Measurements from ENCODE around the gene SLC39A12.

Gene SLC39A12

GRCh38 chr10:18020523-18020922 lies 68.8 kb downstream of the SLC39A12 start:
- no peak for TF ChIP-seq SUZ12 (IDR thresholded peaks at IDR 0.05; ENCODE audit: extremely low read depth, insufficient read depth, insufficient read length)
- no peak for TF ChIP-seq YY1 (IDR thresholded peaks at IDR 0.05; ENCODE audit: insufficient read depth, insufficient read length)
- TF ChIP-seq ZNF274 (IDR thresholded peaks at IDR 0.05; ENCODE audit: low read depth, low read length): no peak
- H3K36me3 ChIP-seq (ENCODE audit: insufficient read depth, insufficient read length, low read length): no peaks in the 10 kb centered on the region
- no peaks in the 10 kb centered on the region for H3K27me3 ChIP-seq (ENCODE audit: insufficient read depth, insufficient read length)
- peaks cover 1% of the 10 kb centered on the region for H3K4me1 ChIP-seq (ENCODE audit: insufficient read depth, insufficient read length)
- H3K4me3 ChIP-seq (ENCODE audit: insufficient read length, low read depth): no peak overlapping the region
- DNase-seq (ENCODE audit: low read depth, low spot score): no peak
- H3K9me3 ChIP-seq (ENCODE audit: insufficient read depth, low read length): peaks cover 17% of the 10 kb centered on the region; the same call in 1 of the 2 replicates
- H3K9ac ChIP-seq (ENCODE audit: insufficient read length, low read depth): no peak overlapping the region

- TF ChIP-seq ZNF274 (IDR thresholded peaks at IDR 0.05; ENCODE audit: low read depth, low read length) (no peak), SUZ12 (IDR thresholded peaks at IDR 0.05; ENCODE audit: extremely low read depth, insufficient read depth, insufficient read length) (no peak), YY1 (IDR thresholded peaks at IDR 0.05; ENCODE audit: insufficient read depth, insufficient read length) (no peak)
- no peaks in the 10 kb centered on the region for H3K27me3 ChIP-seq (ENCODE audit: insufficient read depth, insufficient read length)
- H3K9ac ChIP-seq (ENCODE audit: insufficient read length, low read depth): no peak overlapping the region
- H3K4me1 ChIP-seq (ENCODE audit: insufficient read depth, insufficient read length): peaks cover 1% of the 10 kb centered on the region
- H3K36me3 ChIP-seq (ENCODE audit: insufficient read depth, insufficient read length, low read length): no peaks in the 10 kb centered on the region
- H3K9me3 ChIP-seq (ENCODE audit: insufficient read depth, low read length): peaks cover 17% of the 10 kb centered on the region; the same call in 1 of the 2 replicates
- DNase-seq (ENCODE audit: low read depth, low spot score): no peak
- H3K4me3 ChIP-seq (ENCODE audit: insufficient read length, low read depth): no peak overlapping the region
These were observed 70.2 kb downstream of the SLC39A12 start for GRCh38 chr10:18021725-18022480.

GRCh38 chr10:18043148-18044006 lies 91.7 kb downstream of the SLC39A12 start:
- TF ChIP-seq ZNF274 (IDR thresholded peaks at IDR 0.05; ENCODE audit: low read depth, low read length) (no peak), SUZ12 (IDR thresholded peaks at IDR 0.05; ENCODE audit: extremely low read depth, insufficient read depth, insufficient read length) (no peak), YY1 (IDR thresholded peaks at IDR 0.05; ENCODE audit: insufficient read depth, insufficient read length) (no peak)
- Histone ChIP-seq H3K4me1 (ENCODE audit: insufficient read depth, insufficient read length) (no peaks in the 10 kb centered on the region), H3K27me3 (ENCODE audit: insufficient read depth, insufficient read length) (no peaks in the 10 kb centered on the region), H3K9ac (ENCODE audit: insufficient read length, low read depth) (no peak overlapping the region), H3K36me3 (ENCODE audit: insufficient read depth, insufficient read length, low read length) (no peaks in the 10 kb centered on the region), H3K9me3 (ENCODE audit: insufficient read depth, low read length) (no peaks in the 10 kb centered on the region), H3K4me3 (ENCODE audit: insufficient read length, low read depth) (no peak overlapping the region)
- DNase-seq (ENCODE audit: low read depth, low spot score): no peak

GRCh38 chr10:18044976-18045720 lies 93.4 kb downstream of the SLC39A12 start:
- DNase-seq (ENCODE audit: low read depth, low spot score): peak; percentile 16
- Histone ChIP-seq H3K4me1 (ENCODE audit: insufficient read depth, insufficient read length) (no peaks in the 10 kb centered on the region), H3K36me3 (ENCODE audit: insufficient read depth, insufficient read length, low read length) (no peaks in the 10 kb centered on the region), H3K27me3 (ENCODE audit: insufficient read depth, insufficient read length) (no peaks in the 10 kb centered on the region), H3K9ac (ENCODE audit: insufficient read length, low read depth) (no peak overlapping the region), H3K9me3 (ENCODE audit: insufficient read depth, low read length) (no peaks in the 10 kb centered on the region), H3K4me3 (ENCODE audit: insufficient read length, low read depth) (no peak overlapping the region)
- TF ChIP-seq ZNF274 (IDR thresholded peaks at IDR 0.05; ENCODE audit: low read depth, low read length) (no peak), SUZ12 (IDR thresholded peaks at IDR 0.05; ENCODE audit: extremely low read depth, insufficient read depth, insufficient read length) (no peak), YY1 (IDR thresholded peaks at IDR 0.05; ENCODE audit: insufficient read depth, insufficient read length) (no peak)

GRCh38 chr10:18056583-18056982 lies 104.9 kb downstream of the SLC39A12 start:
- Histone ChIP-seq H3K4me3 (ENCODE audit: insufficient read length, low read depth) (no peak overlapping the region), H3K4me1 (ENCODE audit: insufficient read depth, insufficient read length) (no peaks in the 10 kb centered on the region), H3K27me3 (ENCODE audit: insufficient read depth, insufficient read length) (no peaks in the 10 kb centered on the region), H3K36me3 (ENCODE audit: insufficient read depth, insufficient read length, low read length) (no peaks in the 10 kb centered on the region), H3K9me3 (ENCODE audit: insufficient read depth, low read length) (no peaks in the 10 kb centered on the region), H3K9ac (ENCODE audit: insufficient read length, low read depth) (no peak overlapping the region)
- no peak for DNase-seq (ENCODE audit: low read depth, low spot score)
- TF ChIP-seq YY1 (IDR thresholded peaks at IDR 0.05; ENCODE audit: insufficient read depth, insufficient read length) (no peak), ZNF274 (IDR thresholded peaks at IDR 0.05; ENCODE audit: low read depth, low read length) (no peak), SUZ12 (IDR thresholded peaks at IDR 0.05; ENCODE audit: extremely low read depth, insufficient read depth, insufficient read length) (no peak)

- no peak overlapping the region for H3K9ac ChIP-seq (ENCODE audit: insufficient read length, low read depth)
- no peaks in the 10 kb centered on the region for H3K27me3 ChIP-seq (ENCODE audit: insufficient read depth, insufficient read length)
- H3K36me3 ChIP-seq (ENCODE audit: insufficient read depth, insufficient read length, low read length): no peaks in the 10 kb centered on the region
- H3K4me3 ChIP-seq (ENCODE audit: insufficient read length, low read depth): no peak overlapping the region
- H3K4me1 ChIP-seq (ENCODE audit: insufficient read depth, insufficient read length): no peaks in the 10 kb centered on the region
- TF ChIP-seq SUZ12 (IDR thresholded peaks at IDR 0.05; ENCODE audit: extremely low read depth, insufficient read depth, insufficient read length): no peak
- no peak for TF ChIP-seq YY1 (IDR thresholded peaks at IDR 0.05; ENCODE audit: insufficient read depth, insufficient read length)
- TF ChIP-seq ZNF274 (IDR thresholded peaks at IDR 0.05; ENCODE audit: low read depth, low read length): no peak
- no peak for DNase-seq (ENCODE audit: low read depth, low spot score)
- no peaks in the 10 kb centered on the region for H3K9me3 ChIP-seq (ENCODE audit: insufficient read depth, low read length)
These were observed 108.3 kb downstream of the SLC39A12 start for GRCh38 chr10:18059826-18060559.
